ACC112 (cell line): ENCODE results near the gene TMEM140.

Experiments used
- H2AFZ ChIP-seq: fragments of 200-600 bp; sonication (generic); one replicate; pipeline ENCODE4 v1.6.0; 2017; ENCODE audit warnings: antibody characterized with exemption, low read length; ENCODE audit not compliant: unreplicated experiment
- H3K27ac ChIP-seq: fragments of 200-600 bp; sonication (generic); 2 replicates; pipeline ENCODE4 v1.5.1; 2014; ENCODE audit warnings: low read depth, mild to moderate bottlenecking, antibody characterized with exemption, low read length, moderate library complexity
- H3K27me3 ChIP-seq: fragments of 200-600 bp; sonication (generic); 2 replicates; pipeline ENCODE4 v1.6.1; 2014; ENCODE audit warnings: mild to moderate bottlenecking, antibody characterized with exemption, low read length, moderate library complexity, mixed read lengths; ENCODE audit not compliant: insufficient read depth
- H3K36me3 ChIP-seq: fragments of 200-600 bp; sonication (generic); 2 replicates; pipeline ENCODE4 v1.6.1; 2016; ENCODE audit warnings: mild to moderate bottlenecking, antibody characterized with exemption, low read length, moderate library complexity, mixed read lengths; ENCODE audit not compliant: insufficient read depth
- H3K4me1 ChIP-seq: fragments of 200-600 bp; sonication (generic); one replicate; pipeline ENCODE4 v1.6.1; 2016; ENCODE audit warnings: low read length, mixed read lengths; ENCODE audit not compliant: insufficient read depth, unreplicated experiment, control insufficient read depth
- H3K4me3 ChIP-seq: fragments of 200-600 bp; sonication (generic); 2 replicates; pipeline ENCODE4 v1.5.1; 2014; ENCODE audit warnings: mild to moderate bottlenecking, low read depth, low read length
- H3K79me2 ChIP-seq: fragments of 200-600 bp; sonication (generic); one replicate; pipeline ENCODE4 v1.6.0; 2016; ENCODE audit warnings: low read length; ENCODE audit not compliant: control insufficient read depth, unreplicated experiment, insufficient read depth

TMEM140 gene

DNA sequence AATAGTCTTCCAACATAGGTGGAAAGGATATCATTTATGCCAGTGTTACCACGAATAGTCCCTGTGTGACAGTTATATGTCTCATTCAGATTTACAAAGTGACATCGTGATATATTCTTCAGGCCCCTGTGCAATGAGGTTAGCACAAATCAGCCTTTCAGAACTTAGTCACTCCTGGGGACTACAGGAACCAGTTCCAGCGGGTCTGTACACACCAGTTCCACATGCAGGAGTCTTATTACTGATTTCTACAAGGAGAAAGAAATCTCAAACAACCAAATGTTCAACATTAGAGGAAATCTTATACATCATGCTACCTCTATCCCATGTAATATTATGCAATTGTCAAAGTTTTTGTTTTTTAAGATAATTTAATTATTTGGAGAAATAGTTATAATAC lies 67.8 kb downstream of the TMEM140 start:
- no peaks in the 10 kb centered on the region for H3K27me3 ChIP-seq
- peaks cover under 1% of the 10 kb centered on the region for H3K4me1 ChIP-seq
- no peak overlapping the region for H3K4me3 ChIP-seq

More for the DNA sequence above, 67.8 kb downstream of the TMEM140 start:
- no peaks in the 10 kb centered on the region for H3K79me2 ChIP-seq
- no peaks in the 10 kb centered on the region for H3K36me3 ChIP-seq
- no peak overlapping the region for H2AFZ ChIP-seq
- no peak overlapping the region for H3K27ac ChIP-seq
